WTC11 (cell line): ENCODE results near the gene SBNO1. TPM values are rescaled to one million over a fixed set of nuclear protein-coding genes. Genes with fewer than 3 reads are reported as not detected.
A peak's percentile ranks its signal among the peaks of the same experiment; 100 is the strongest.

Source experiments
- ATAC-seq: fragments of 200-7000 bp; cut with Tn5 transposase; 2 replicates; pipeline ENCODE4 v1.10.0; 2021; ENCODE audit warnings: mild to moderate bottlenecking, moderate library complexity
- CTCF ChIA-PET: fragments of 300-600 bp; sonication (Branson Sonifier 250); formaldehyde crosslinking; loops from one replicate; lab custom pipeline; 2021; ENCODE audit warnings: antibody characterized with exemption; lab: Charles Lee
- POLR2A ChIA-PET: fragments of 350-600 bp; sonication (Branson Sonifier 250); formaldehyde crosslinking; loops from one replicate; lab custom pipeline; 2021; ENCODE audit warnings: antibody characterized with exemption; lab: Charles Lee
- DNase-seq: peaks from one replicate; pipeline ENCODE4 v3.0.0; 2021; ENCODE audit warnings: low spot score
- H3K27ac Mint-ChIP-seq: 2 replicates; pipeline ENCODE4 v1.8.0; 2021; ENCODE audit warnings: mixed read lengths
- H3K27me3 Mint-ChIP-seq: 2 replicates; pipeline ENCODE4 v1.8.0; 2021; ENCODE audit warnings: low read depth, mild to moderate bottlenecking, moderate library complexity, mixed read lengths
- H3K36me3 Mint-ChIP-seq: 2 replicates; pipeline ENCODE4 v1.8.0; 2021; ENCODE audit warnings: mixed read lengths
- H3K4me1 Mint-ChIP-seq: 2 replicates; pipeline ENCODE4 v1.8.0; 2022; ENCODE audit warnings: mixed read lengths
- H3K4me3 Mint-ChIP-seq: 2 replicates; pipeline ENCODE4 v1.8.0; 2021; ENCODE audit warnings: mild to moderate bottlenecking, moderate library complexity, mixed read lengths
- H3K9me3 Mint-ChIP-seq: 2 replicates; pipeline ENCODE4 v1.8.0; 2021; ENCODE audit warnings: mixed read lengths
- ATF6 ChIP-seq: sonication (generic); formaldehyde crosslinking; IDR thresholded peaks from 2 replicates; pipeline ENCODE4 v1.8.1; 2023; ENCODE audit warnings: mild to moderate bottlenecking, missing genetic modification reagents
- CREB1 ChIP-seq: sonication (generic); formaldehyde crosslinking; IDR thresholded peaks from 2 replicates; pipeline ENCODE4 v1.8.0; 2023; ENCODE audit warnings: mild to moderate bottlenecking, missing genetic modification reagents
- ESRRA ChIP-seq: sonication (generic); formaldehyde crosslinking; IDR thresholded peaks from 2 replicates; pipeline ENCODE4 v1.8.1; 2022; ENCODE audit warnings: mild to moderate bottlenecking, missing genetic modification reagents, borderline replicate concordance
- ETV6 ChIP-seq: sonication (generic); formaldehyde crosslinking; IDR thresholded peaks from 2 replicates; pipeline ENCODE4 v1.8.1; 2022; ENCODE audit warnings: mild to moderate bottlenecking, missing genetic modification reagents
- GABPB1 ChIP-seq: sonication (generic); formaldehyde crosslinking; IDR thresholded peaks from 2 replicates; pipeline ENCODE4 v1.8.1; 2023; ENCODE audit warnings: mild to moderate bottlenecking, missing genetic modification reagents
- GRHL2 ChIP-seq: fragments of 250-450 bp; sonication (Bioruptor Pico); IDR thresholded peaks from 2 replicates; pipeline ENCODE4 v1.8.0; 2022; ENCODE audit warnings: mild to moderate bottlenecking, moderate library complexity; ENCODE audit not compliant: insufficient replicate concordance, severe bottlenecking
- KAT7 ChIP-seq: sonication (generic); formaldehyde crosslinking; IDR thresholded peaks from 2 replicates; pipeline ENCODE4 v1.8.1; 2023; ENCODE audit warnings: missing genetic modification reagents, mild to moderate bottlenecking, borderline replicate concordance
- NR1H2 ChIP-seq: sonication (generic); formaldehyde crosslinking; IDR thresholded peaks from 2 replicates; pipeline ENCODE4 v1.9.0; 2021; ENCODE audit warnings: mild to moderate bottlenecking, moderate library complexity, missing genetic modification reagents
- NR3C1 ChIP-seq: sonication (generic); formaldehyde crosslinking; conservative IDR thresholded peaks from 2 replicates; pipeline ENCODE4 v1.8.1; 2023; ENCODE audit warnings: low read depth, mild to moderate bottlenecking, missing genetic modification reagents
- RORB ChIP-seq: fragments of 250-450 bp; sonication (Bioruptor Pico); IDR thresholded peaks from 2 replicates; pipeline ENCODE4 v1.9.0; 2021; ENCODE audit warnings: mild to moderate bottlenecking
- TEAD1 ChIP-seq: sonication (generic); formaldehyde crosslinking; IDR thresholded peaks from 2 replicates; pipeline ENCODE4 v1.8.0; 2022; ENCODE audit warnings: mild to moderate bottlenecking, missing genetic modification reagents
- TP53 ChIP-seq: sonication (generic); formaldehyde crosslinking; IDR thresholded peaks from 2 replicates; pipeline ENCODE4 v1.8.1; 2023; ENCODE audit warnings: mild to moderate bottlenecking, missing genetic modification reagents
- ZNF138 ChIP-seq: sonication (generic); formaldehyde crosslinking; conservative IDR thresholded peaks from 2 replicates; pipeline ENCODE4 v1.8.1; 2022; ENCODE audit warnings: mild to moderate bottlenecking, moderate library complexity, missing genetic modification reagents
- ZNF416 ChIP-seq: fragments of 250-450 bp; sonication (Bioruptor Pico); IDR thresholded peaks from 2 replicates; pipeline ENCODE4 v1.9.0; 2021; ENCODE audit warnings: mild to moderate bottlenecking, inconsistent platforms
- total RNA-seq: library from RNA; stranded (reverse); gene quantifications from 3 replicates; pipeline ENCODE4 v1.2.3, GENCODE V29; 2021
- TF ChIP-seq, protein P1 (sequence below): fragments of 250-450 bp; sonication (Bioruptor Pico); conservative IDR thresholded peaks from 2 replicates; pipeline ENCODE4 v1.9.0; 2021; ENCODE audit warnings: mild to moderate bottlenecking
- TF ChIP-seq, protein P2 (sequence below): fragments of 250-450 bp; sonication (Bioruptor Pico); IDR thresholded peaks from 2 replicates; pipeline ENCODE4 v1.9.0; 2021; ENCODE audit warnings: mild to moderate bottlenecking
- TF ChIP-seq, protein P3 (sequence below): fragments of 250-450 bp; sonication (Bioruptor Pico); IDR thresholded peaks from 2 replicates; pipeline ENCODE4 v1.9.0; 2021; ENCODE audit warnings: mild to moderate bottlenecking
- TF ChIP-seq, protein P4 (sequence below): sonication (generic); formaldehyde crosslinking; IDR thresholded peaks from 2 replicates; pipeline ENCODE4 v1.8.1; 2023; ENCODE audit warnings: mild to moderate bottlenecking, missing genetic modification reagents, borderline replicate concordance

Gene SBNO1
- total RNA-seq, 1 experiment from 2014 or later = 52.2 TPM

DNA sequence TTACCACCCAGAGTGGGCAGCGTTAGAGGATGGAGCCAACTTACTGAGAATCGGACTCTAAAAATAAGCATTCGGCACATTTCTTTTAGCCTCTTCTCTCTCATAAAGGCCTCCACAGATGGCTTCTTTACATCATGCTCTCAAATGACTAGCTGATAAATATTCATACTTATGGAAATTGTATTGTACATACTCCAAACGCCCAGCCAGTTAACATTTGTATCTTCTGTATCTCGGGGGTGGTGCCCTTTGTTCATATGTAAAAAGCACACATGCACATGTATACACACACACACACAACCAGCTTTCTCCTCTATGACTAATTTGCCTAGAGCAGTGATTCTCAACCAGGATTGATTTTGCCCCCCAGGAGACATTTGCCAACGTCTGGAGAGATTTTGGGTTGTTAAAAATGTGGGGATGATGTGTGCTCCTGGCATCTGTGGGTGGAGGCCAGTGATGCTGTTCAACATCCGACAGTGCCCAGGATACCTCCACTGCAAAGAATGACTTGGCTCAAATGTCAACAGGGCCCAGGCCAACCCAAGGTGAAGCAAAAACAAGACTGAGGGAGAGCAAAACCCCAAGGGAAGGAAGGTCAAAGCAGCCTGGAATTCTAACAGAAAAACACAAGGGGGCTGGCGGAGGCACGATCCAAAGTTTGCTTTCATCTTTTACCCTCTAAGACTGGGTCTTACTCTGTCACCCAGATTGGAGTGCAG, 77.8 kb downstream of the SBNO1 start (continued):
- no peak for TF ChIP-seq CREB1 (CRISPR knock-in tag)

GRCh38 chr12:123284669-123285068, 80.0 kb downstream of the SBNO1 start:
- Mint-ChIP-seq H3K4me3 (no peak overlapping the region), H3K9me3 (no peaks in the 10 kb centered on the region), H3K27ac (no peak overlapping the region), H3K36me3 (peaks cover 10% of the 10 kb centered on the region), H3K27me3 (no peaks in the 10 kb centered on the region), H3K4me1 (peaks cover 8% of the 10 kb centered on the region)
- TF ChIP-seq, protein P1, sequence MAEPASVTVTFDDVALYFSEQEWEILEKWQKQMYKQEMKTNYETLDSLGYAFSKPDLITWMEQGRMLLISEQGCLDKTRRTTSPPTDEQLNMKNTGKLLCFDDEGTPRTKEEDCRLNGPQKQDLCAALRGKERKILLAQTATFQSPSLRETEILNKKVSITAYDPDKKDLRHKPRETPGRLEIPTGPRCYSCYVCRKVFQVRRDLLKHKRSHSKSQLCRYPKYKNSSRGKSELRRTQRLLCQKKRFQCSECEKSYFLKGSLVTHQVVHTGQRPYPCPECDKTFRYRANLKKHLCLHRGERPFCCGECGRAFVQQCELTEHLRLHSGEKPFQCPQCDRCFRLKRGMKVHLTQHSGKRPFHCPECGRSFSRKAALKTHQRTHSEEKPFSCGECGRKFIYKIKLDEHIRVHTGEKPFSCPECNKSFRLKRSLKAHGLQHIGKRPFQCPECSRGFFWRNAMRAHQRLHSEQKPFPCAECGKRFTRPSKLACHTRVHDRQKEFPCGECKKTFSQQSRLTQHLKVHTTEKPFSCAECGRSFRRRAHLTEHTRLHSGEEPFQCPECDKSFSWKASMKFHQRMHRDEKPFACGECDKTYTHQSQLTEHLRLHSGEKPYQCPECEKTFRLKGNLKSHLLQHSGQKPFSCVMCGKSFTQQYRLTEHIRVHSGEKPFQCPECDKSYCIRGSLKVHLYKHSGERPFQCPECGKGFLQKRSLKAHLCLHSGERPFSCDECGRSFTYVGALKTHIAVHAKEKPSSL (CRISPR knock-in tag) = no peak
- TF ChIP-seq NR3C1 = no peak
- no peak for TF ChIP-seq NR1H2
- no peak for TF ChIP-seq ZNF138
- TF ChIP-seq GRHL2 (CRISPR knock-in tag) = no peak
- TF ChIP-seq TEAD1 (CRISPR knock-in tag) = no peak
- TF ChIP-seq, protein P2, sequence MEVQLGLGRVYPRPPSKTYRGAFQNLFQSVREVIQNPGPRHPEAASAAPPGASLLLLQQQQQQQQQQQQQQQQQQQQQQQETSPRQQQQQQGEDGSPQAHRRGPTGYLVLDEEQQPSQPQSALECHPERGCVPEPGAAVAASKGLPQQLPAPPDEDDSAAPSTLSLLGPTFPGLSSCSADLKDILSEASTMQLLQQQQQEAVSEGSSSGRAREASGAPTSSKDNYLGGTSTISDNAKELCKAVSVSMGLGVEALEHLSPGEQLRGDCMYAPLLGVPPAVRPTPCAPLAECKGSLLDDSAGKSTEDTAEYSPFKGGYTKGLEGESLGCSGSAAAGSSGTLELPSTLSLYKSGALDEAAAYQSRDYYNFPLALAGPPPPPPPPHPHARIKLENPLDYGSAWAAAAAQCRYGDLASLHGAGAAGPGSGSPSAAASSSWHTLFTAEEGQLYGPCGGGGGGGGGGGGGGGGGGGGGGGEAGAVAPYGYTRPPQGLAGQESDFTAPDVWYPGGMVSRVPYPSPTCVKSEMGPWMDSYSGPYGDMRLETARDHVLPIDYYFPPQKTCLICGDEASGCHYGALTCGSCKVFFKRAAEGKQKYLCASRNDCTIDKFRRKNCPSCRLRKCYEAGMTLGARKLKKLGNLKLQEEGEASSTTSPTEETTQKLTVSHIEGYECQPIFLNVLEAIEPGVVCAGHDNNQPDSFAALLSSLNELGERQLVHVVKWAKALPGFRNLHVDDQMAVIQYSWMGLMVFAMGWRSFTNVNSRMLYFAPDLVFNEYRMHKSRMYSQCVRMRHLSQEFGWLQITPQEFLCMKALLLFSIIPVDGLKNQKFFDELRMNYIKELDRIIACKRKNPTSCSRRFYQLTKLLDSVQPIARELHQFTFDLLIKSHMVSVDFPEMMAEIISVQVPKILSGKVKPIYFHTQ = no peak
- no peak for TF ChIP-seq GABPB1 (CRISPR knock-in tag)
- TF ChIP-seq ESRRA (CRISPR knock-in tag) = no peak
- no peak for TF ChIP-seq KAT7 (CRISPR knock-in tag)
- TF ChIP-seq TP53 (CRISPR knock-in tag) = no peak
- ChIA-PET CTCF (interaction anchor here (0.7 to 1.3 kb wide), 3 partner anchors 20 to 47 kb away, joined by 3 to 4 read pairs (median 3); no protein-coding TSS in a partner anchor), POLR2A (interaction anchor here (0.6 kb wide), 1 partner anchor 58 kb away, joined by 3 read pairs; no protein-coding TSS in a partner anchor)
- no peak for ATAC-seq
- DNase-seq = no peak

GRCh38 chr12:123283461-123283860, 81.2 kb downstream of the SBNO1 start:
- Mint-ChIP-seq H3K9me3 (no peaks in the 10 kb centered on the region), H3K27me3 (no peaks in the 10 kb centered on the region), H3K4me1 (peaks cover 8% of the 10 kb centered on the region), H3K36me3 (no peaks in the 10 kb centered on the region), H3K4me3 (no peak overlapping the region), H3K27ac (no peak overlapping the region)
- ChIA-PET CTCF (interaction anchor here (0.7 kb wide), 1 partner anchor 82 kb away, joined by 4 read pairs; no protein-coding TSS in a partner anchor), POLR2A (no interaction called here)
- no peak for ATAC-seq
- no peak for DNase-seq
- TF ChIP-seq, protein P3, sequence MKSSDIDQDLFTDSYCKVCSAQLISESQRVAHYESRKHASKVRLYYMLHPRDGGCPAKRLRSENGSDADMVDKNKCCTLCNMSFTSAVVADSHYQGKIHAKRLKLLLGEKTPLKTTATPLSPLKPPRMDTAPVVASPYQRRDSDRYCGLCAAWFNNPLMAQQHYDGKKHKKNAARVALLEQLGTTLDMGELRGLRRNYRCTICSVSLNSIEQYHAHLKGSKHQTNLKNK (CRISPR knock-in tag) = no peak

- Mint-ChIP-seq H3K36me3 (no peaks in the 10 kb centered on the region), H3K4me3 (no peak overlapping the region), H3K9me3 (no peaks in the 10 kb centered on the region), H3K27me3 (no peaks in the 10 kb centered on the region), H3K4me1 (peaks cover 6% of the 10 kb centered on the region), H3K27ac (peak overlapping the region; percentile 24; the same call in 1 of the 2 replicates)
- ATAC-seq (no peak), DNase-seq (no peak)
- ChIA-PET CTCF (interaction anchor here (1.1 to 2.9 kb wide), 2 partner anchors 17 to 49 kb away, joined by 5 to 11 read pairs; partner anchors contain the start of gene MPHOSPH9), POLR2A (no interaction called here)
- TF ChIP-seq RORB (no peak), ZNF416 (no peak), ETV6 (CRISPR knock-in tag) (no peak), ATF6 (CRISPR knock-in tag) (no peak)
- TF ChIP-seq, protein P4, sequence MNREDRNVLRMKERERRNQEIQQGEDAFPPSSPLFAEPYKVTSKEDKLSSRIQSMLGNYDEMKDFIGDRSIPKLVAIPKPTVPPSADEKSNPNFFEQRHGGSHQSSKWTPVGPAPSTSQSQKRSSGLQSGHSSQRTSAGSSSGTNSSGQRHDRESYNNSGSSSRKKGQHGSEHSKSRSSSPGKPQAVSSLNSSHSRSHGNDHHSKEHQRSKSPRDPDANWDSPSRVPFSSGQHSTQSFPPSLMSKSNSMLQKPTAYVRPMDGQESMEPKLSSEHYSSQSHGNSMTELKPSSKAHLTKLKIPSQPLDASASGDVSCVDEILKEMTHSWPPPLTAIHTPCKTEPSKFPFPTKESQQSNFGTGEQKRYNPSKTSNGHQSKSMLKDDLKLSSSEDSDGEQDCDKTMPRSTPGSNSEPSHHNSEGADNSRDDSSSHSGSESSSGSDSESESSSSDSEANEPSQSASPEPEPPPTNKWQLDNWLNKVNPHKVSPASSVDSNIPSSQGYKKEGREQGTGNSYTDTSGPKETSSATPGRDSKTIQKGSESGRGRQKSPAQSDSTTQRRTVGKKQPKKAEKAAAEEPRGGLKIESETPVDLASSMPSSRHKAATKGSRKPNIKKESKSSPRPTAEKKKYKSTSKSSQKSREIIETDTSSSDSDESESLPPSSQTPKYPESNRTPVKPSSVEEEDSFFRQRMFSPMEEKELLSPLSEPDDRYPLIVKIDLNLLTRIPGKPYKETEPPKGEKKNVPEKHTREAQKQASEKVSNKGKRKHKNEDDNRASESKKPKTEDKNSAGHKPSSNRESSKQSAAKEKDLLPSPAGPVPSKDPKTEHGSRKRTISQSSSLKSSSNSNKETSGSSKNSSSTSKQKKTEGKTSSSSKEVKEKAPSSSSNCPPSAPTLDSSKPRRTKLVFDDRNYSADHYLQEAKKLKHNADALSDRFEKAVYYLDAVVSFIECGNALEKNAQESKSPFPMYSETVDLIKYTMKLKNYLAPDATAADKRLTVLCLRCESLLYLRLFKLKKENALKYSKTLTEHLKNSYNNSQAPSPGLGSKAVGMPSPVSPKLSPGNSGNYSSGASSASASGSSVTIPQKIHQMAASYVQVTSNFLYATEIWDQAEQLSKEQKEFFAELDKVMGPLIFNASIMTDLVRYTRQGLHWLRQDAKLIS (CRISPR knock-in tag) = no peak
Measured at GRCh38 chr12:123282111-123282510, 82.5 kb downstream of the SBNO1 start.
